ENCODE measurements around the gene ZNF691.

DNA sequence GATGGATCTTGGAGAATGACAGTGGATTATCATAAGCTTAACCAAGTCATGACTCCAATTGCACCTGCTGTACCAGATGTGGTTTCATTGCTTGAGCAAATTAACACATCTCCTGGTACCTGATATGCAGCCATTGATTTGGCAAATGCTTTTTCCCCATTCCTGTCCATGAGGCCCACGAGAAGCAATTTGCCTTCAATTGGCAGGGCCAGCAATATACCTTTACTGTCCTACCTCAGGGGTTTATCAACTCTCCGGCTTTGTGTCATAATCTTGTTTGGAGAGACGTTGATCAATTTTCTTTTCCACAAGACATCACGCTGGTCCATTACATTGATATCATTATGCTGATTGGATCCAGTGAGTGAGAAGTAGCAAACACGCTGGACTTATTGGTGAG lies 20.1 kb downstream of the ZNF691 start:
- TF ChIP-seq POLR2A (IDR thresholded peaks at IDR 0.05): no peak
- TF ChIP-seq, protein P1, sequence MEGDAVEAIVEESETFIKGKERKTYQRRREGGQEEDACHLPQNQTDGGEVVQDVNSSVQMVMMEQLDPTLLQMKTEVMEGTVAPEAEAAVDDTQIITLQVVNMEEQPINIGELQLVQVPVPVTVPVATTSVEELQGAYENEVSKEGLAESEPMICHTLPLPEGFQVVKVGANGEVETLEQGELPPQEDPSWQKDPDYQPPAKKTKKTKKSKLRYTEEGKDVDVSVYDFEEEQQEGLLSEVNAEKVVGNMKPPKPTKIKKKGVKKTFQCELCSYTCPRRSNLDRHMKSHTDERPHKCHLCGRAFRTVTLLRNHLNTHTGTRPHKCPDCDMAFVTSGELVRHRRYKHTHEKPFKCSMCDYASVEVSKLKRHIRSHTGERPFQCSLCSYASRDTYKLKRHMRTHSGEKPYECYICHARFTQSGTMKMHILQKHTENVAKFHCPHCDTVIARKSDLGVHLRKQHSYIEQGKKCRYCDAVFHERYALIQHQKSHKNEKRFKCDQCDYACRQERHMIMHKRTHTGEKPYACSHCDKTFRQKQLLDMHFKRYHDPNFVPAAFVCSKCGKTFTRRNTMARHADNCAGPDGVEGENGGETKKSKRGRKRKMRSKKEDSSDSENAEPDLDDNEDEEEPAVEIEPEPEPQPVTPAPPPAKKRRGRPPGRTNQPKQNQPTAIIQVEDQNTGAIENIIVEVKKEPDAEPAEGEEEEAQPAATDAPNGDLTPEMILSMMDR (IDR thresholded peaks at IDR 0.05): no peak
